Progenitor cell of endocrine pancreas (in vitro differentiated cells): ENCODE data around the gene PTK6. TPM values are rescaled to one million over a fixed set of nuclear protein-coding genes. Genes with fewer than 3 reads are reported as not detected.
"Not testable (repeated sequence)": the region's sequence is repeated elsewhere in the genome, so short reads cannot be mapped to it uniquely, and the experiment has no call there.

Experiments
- DNase-seq: peaks from one replicate; pipeline ENCODE4 v3.0.0; 2021; ENCODE audit warnings: low spot score; ENCODE audit not compliant: unreplicated experiment
- H3K27ac Mint-ChIP-seq: 2 replicates; pipeline ENCODE4 v1.8.0; 2021; ENCODE audit warnings: mild to moderate bottlenecking, moderate library complexity, mixed read lengths
- H3K27me3 Mint-ChIP-seq: 2 replicates; pipeline ENCODE4 v1.8.0; 2021; ENCODE audit warnings: mixed read lengths
- H3K36me3 Mint-ChIP-seq: 2 replicates; pipeline ENCODE4 v1.8.0; 2022; ENCODE audit warnings: mixed read lengths; ENCODE audit not compliant: insufficient read depth
- H3K4me1 Mint-ChIP-seq: 2 replicates; pipeline ENCODE4 v1.8.0; 2021; ENCODE audit warnings: low read depth, mixed read lengths
- H3K4me3 Mint-ChIP-seq: 2 replicates; pipeline ENCODE4 v1.8.0; 2021; ENCODE audit warnings: low read depth, mild to moderate bottlenecking, moderate library complexity, mixed read lengths
- H3K9me3 Mint-ChIP-seq: 2 replicates; pipeline ENCODE4 v1.8.0; 2021; ENCODE audit warnings: low read depth, mixed read lengths
- total RNA-seq: library from RNA; stranded (reverse); gene quantifications from 2 replicates; pipeline ENCODE4 v1.2.1, GENCODE V29; 2021
- TF ChIP-seq, protein P1 (sequence below): fragments of 200-600 bp; sonication (generic); IDR thresholded peaks from one replicate; pipeline ENCODE4 v1.5.0; 2021; ENCODE audit warnings: antibody characterized with exemption, mild to moderate bottlenecking; ENCODE audit not compliant: unreplicated experiment

The PTK6 gene
- total RNA-seq, 1 donor from 2014 or later, result 0.29 TPM

DNA sequence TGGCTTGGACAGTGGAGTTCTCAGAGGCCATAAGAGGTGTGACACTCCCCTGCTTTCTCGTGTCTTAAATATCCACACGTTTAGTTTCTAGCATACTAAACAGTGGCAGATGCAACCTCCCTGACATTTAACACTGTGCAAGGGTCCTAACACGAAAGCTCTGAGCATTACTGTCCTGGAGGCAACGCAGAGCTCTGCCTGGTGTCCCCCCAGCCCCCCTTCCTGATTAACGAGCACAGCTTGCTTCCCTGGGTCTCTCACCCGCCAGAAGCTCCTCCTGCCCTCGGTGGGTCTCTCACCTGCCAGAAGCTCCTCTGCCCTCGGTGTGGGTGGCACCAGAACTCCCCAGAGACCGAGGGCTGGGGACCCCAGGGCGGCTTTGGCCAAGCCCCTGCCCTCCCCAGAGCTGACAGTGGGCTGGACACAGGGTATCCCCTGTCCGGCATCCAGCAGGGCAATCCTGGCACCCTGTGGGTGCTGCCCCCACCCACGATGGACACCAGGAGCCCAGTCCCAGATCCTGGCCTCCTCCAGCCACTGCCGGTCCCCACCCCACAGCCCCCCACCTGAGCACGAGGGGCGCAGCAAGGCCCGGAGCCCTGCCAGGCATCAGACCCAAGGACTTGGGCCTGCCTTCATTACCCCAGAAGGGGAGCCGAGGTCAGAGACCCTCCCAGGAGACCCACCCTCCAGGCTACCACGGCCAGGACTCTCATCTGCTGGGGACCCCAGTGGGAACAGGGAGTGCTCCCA lies 52.3 kb downstream of the PTK6 start:
- H3K36me3 Mint-ChIP-seq, result no peaks in the 10 kb centered on the region
- H3K9me3 Mint-ChIP-seq, result no peaks in the 10 kb centered on the region
- H3K27me3 Mint-ChIP-seq, result peaks cover 43% of the 10 kb centered on the region
- no peak overlapping the region for H3K4me3 Mint-ChIP-seq
- H3K27ac Mint-ChIP-seq, result no peak overlapping the region
- H3K4me1 Mint-ChIP-seq, result no peaks in the 10 kb centered on the region
- DNase-seq, result no peak
- TF ChIP-seq, protein P1, sequence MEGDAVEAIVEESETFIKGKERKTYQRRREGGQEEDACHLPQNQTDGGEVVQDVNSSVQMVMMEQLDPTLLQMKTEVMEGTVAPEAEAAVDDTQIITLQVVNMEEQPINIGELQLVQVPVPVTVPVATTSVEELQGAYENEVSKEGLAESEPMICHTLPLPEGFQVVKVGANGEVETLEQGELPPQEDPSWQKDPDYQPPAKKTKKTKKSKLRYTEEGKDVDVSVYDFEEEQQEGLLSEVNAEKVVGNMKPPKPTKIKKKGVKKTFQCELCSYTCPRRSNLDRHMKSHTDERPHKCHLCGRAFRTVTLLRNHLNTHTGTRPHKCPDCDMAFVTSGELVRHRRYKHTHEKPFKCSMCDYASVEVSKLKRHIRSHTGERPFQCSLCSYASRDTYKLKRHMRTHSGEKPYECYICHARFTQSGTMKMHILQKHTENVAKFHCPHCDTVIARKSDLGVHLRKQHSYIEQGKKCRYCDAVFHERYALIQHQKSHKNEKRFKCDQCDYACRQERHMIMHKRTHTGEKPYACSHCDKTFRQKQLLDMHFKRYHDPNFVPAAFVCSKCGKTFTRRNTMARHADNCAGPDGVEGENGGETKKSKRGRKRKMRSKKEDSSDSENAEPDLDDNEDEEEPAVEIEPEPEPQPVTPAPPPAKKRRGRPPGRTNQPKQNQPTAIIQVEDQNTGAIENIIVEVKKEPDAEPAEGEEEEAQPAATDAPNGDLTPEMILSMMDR, result no peak

DNA sequence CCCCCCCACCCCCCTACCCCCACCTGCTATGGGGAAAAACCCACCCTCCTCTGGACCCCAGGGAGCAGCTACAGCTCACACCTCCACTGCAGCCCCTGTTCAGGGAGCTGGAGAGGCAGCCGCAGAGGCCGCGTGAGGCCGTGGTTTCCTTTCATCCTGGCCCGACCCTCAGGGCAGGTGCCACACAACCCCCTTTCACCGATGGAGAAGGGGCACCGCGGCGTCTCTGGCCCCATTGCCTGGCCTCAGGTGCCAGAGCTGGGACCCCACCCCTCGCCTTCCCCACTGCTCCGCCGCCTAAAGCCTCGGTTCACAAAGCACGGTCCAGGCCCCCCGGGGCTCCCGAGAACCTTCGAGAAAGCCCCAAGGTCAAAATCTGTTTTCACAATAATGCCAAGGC lies 52.9 kb downstream of the PTK6 start:
- peaks cover 40% of the 10 kb centered on the region for H3K27me3 Mint-ChIP-seq
- no peaks in the 10 kb centered on the region for H3K9me3 Mint-ChIP-seq
- H3K4me1 Mint-ChIP-seq, result no peaks in the 10 kb centered on the region
- no peak overlapping the region for H3K27ac Mint-ChIP-seq
- TF ChIP-seq, protein P1, result no peak
- no peak for DNase-seq
- H3K4me3 Mint-ChIP-seq, result no peak overlapping the region
- no peaks in the 10 kb centered on the region for H3K36me3 Mint-ChIP-seq

DNA sequence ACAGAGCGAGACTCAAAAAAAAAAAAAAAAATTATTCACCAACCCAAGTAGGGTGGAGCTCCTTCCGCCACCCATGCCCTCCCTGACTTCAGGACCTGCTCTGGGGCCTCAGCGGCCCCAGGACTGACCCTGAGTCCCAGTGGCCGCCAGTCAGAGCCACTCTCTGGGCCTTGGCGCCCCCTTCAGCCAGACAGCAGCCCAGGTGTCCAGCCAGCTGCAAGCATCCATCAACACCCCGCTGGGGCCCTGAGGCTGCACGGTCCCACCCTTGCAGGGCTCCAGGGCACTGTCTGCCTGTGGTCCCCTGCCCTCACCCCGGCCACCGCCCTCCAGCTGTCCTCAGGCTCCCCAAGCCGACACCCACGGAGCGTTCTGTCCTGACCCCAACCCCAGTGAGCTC lies 53.3 kb downstream of the PTK6 start:
- Mint-ChIP-seq H3K4me1 (no peaks in the 10 kb centered on the region), H3K4me3 (no peak overlapping the region), H3K36me3 (no peaks in the 10 kb centered on the region), H3K9me3 (no peaks in the 10 kb centered on the region), H3K27me3 (peaks cover 38% of the 10 kb centered on the region), H3K27ac (no peak overlapping the region)
- TF ChIP-seq, protein P1, result no peak
- DNase-seq, result no peak

DNA sequence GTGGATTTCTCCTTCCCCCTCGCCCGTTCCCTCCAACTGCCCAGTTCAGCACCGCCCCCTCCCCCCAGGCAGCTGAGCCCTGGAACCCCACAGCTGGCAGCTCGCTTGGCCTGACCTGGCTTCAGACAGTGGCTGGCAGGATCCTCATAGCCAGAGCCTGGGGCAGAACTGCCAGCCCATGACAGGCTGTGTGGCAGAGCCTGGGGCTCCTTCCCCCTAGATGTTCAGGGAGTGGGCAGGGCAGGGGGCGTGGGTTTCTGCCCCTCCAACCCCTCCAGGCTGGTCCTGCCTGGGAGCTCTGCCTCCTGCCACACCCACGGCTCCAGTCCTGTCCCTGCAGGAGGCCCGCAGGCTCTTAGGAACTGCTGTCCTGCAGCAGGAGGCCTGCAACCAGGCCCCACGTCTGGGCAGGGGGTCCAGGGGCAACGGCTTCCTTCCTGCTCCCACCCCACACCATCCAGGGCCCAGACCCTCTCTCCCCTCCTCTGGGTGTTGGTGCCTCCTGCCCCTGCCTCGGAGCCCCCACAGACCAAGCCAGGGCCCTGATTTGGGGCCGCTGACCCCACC lies 55.1 kb downstream of the PTK6 start:
- H3K9me3 Mint-ChIP-seq, result no peaks in the 10 kb centered on the region

DNA sequence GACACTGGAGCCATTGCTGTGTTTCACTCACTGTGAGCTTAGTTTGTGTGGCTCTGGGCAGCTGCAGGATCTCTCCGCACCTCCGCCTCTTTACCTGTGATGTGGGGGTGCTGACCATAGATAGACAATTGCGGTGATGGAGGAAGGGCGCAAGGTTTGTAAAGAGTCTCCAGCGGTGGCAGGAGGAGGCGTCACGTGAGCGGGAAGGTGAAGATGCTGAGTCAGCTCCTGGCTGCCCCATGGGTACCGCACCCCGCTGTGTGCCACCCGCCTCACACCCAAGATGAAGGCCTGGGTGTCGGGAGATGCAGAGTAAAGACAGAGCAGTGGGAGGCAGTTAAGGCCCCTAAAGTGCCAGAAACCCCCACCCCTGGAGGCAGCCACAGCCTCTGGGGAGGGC lies 55.7 kb downstream of the PTK6 start:
- Mint-ChIP-seq H3K4me1 (no peaks in the 10 kb centered on the region), H3K9me3 (no peaks in the 10 kb centered on the region), H3K27me3 (peaks cover 48% of the 10 kb centered on the region), H3K27ac (no peak overlapping the region), H3K36me3 (no peaks in the 10 kb centered on the region), H3K4me3 (no peak overlapping the region)
- no peak for DNase-seq
- TF ChIP-seq, protein P1, result no peak

More for the DNA sequence above, 55.1 kb downstream of the PTK6 start:
- peaks cover 44% of the 10 kb centered on the region for H3K27me3 Mint-ChIP-seq
- no peak for DNase-seq
- H3K36me3 Mint-ChIP-seq, result no peaks in the 10 kb centered on the region
- no peaks in the 10 kb centered on the region for H3K4me1 Mint-ChIP-seq
- no peak overlapping the region for H3K4me3 Mint-ChIP-seq
- TF ChIP-seq, protein P1, result no peak
- no peak overlapping the region for H3K27ac Mint-ChIP-seq

DNA sequence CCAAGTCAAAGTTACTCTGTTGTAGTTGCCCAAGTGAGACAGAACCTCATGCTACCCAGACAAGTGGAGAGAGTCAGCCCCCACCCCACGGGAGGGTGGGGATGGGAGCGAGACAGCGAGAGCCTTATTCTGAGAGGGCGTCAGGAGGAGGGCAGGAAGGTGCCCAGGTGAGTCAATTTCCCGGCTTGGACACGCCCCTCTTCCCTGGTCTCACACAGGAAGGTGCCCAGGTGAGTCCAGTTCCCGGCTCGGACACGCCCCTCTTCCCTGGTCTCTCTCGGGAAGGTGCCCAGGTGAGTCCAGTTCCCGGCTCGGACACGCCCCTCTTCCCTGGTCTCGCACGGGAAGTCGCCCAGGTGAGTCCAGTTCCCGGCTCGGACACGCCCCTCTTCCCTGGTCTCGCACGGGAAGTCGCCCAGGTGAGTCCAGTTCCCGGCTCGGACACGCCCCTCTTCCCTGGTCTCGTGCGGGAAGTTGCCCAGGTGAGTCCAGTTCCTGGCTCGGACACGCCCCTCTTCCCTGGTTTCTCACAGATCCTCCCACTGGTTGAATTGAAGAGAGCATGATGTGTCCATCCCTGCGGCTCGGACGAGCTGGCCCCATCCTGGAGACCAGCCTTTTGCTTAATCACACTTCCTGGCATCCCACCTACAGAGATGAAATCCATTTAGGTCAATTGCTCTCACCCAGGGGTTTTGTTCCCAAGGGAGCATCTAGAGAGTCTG lies 57.3 kb downstream of the PTK6 start:
- peaks cover 48% of the 10 kb centered on the region for H3K27me3 Mint-ChIP-seq
- H3K9me3 Mint-ChIP-seq, H3K36me3 Mint-ChIP-seq, H3K27ac Mint-ChIP-seq, H3K4me1 Mint-ChIP-seq, DNase-seq, H3K4me3 Mint-ChIP-seq: not testable (repeated sequence)
